BLaER1 treated with 17β-estradiol and CSF1 and Interleukin-3, amounts not matched to agents 10 nM and 100 nM (cell line): ENCODE measurements around the gene ZNF665.
"Not testable (repeated sequence)": the region's sequence is repeated elsewhere in the genome, so short reads cannot be mapped to it uniquely, and the experiment has no call there.

ENCODE experiments used
- H3K27ac ChIP-seq, 11 experiments: shearing (Covaris generic); formaldehyde crosslinking; 2 replicates each; pipeline ENCODE4 v1.8.1; 2022
- H3K27me3 ChIP-seq, 11 experiments: shearing (Covaris generic); formaldehyde crosslinking; 2 replicates each; pipeline ENCODE4 v1.8.1; 2022
- H3K36me3 ChIP-seq, 11 experiments: shearing (Covaris generic); formaldehyde crosslinking; 2 replicates each; pipeline ENCODE4 v1.8.1; 2022
- H3K4me1 ChIP-seq, 10 experiments: shearing (Covaris generic); formaldehyde crosslinking; 2 replicates each; pipeline ENCODE4 v1.8.1; 2022
- H3K4me2 ChIP-seq, 11 experiments: shearing (Covaris generic); formaldehyde crosslinking; 2 replicates each; pipeline ENCODE4 v1.8.1; 2022
- H3K4me3 ChIP-seq, 10 experiments: shearing (Covaris generic); formaldehyde crosslinking; 2 replicates each; pipeline ENCODE4 v1.8.1; 2022
- H3K9ac ChIP-seq, 11 experiments: shearing (Covaris generic); formaldehyde crosslinking; 2 replicates each; pipeline ENCODE4 v1.8.1; 2022
- H3K9me3 ChIP-seq, 11 experiments: shearing (Covaris generic); formaldehyde crosslinking; replicated peaks in 1 of 11; 2 replicates each; pipeline ENCODE4 v1.8.1; 2022
- H4K20me1 ChIP-seq, 11 experiments: shearing (Covaris generic); formaldehyde crosslinking; 2 replicates each; pipeline ENCODE4 v1.8.1; 2022
- Cebpa-rat ChIP-seq, 11 experiments: shearing (Covaris generic); IDR thresholded peaks; 2 replicates each; pipeline ENCODE4 v1.8.1; 2022

ZNF665 gene

DNA sequence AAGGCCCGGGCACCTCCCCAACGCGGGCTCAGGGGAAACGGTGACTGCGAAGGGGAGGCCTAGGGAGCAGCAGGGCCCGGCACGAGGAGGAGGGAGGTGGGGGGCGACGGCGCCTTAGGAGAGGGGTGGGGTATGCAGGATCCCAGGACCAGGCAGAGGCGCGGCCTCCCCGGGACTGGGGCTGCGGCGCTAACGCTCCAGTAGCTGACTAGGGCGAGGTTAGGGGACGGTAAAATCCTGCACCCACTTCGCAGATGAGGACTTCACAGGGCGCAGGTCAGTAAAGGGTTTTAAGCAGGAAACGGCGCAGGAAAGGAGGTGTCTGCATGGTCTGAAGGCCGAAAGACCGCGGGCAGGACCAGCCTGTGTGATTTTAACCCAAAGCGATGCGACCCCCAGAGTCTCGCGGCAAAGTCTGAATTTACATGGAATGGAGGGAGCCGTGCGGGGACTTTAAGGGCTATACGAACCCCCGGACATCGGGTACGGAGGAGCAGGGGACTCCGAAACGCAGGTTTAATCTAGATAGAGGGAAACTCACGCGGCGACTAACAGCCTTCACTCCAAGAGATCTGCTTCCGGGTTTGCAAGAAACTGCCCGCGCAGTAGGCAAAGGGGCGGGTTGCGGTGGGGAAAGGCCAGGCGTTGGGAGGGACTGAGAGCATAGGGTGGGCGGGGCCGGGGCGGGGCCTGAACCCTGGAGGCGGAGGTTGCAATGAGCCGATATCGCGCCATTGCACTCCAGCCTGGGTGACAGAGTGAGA is at the start of gene ZNF665:
ZNF665 (minus strand) TSS at position 588 of the 764 bp plus-strand sequence. CDS start 10,460 bp downstream, outside the sequence.
- Histone ChIP-seq H3K27ac (peak within 1 kb of the TSS; percentile 82 to 95 (median 92)), H3K4me2 (peak within 1 kb of the TSS; percentile 78 to 96 (median 93)), H4K20me1 (no peaks in the 10 kb centered on the region), H3K36me3 (peaks cover 13 to 26% (median 22%) of the 10 kb centered on the region in 11 experiments), H3K27me3 (no peaks in the 10 kb centered on the region), H3K9ac (peak within 1 kb of the TSS; percentile 88 to 96 (median 94)), H3K9me3 (peaks cover 22 to 43% (median 27%) of the 10 kb centered on the region in 11 experiments), H3K4me1 (peaks cover 16 to 36% (median 25%) of the 10 kb centered on the region in 10 experiments; a peak in 19 of 20 replicates), H3K4me3 (peak within 1 kb of the TSS; percentile 74 to 91 (median 84))
- no peak for TF ChIP-seq Cebpa-rat (IDR thresholded peaks at IDR 0.05)

DNA sequence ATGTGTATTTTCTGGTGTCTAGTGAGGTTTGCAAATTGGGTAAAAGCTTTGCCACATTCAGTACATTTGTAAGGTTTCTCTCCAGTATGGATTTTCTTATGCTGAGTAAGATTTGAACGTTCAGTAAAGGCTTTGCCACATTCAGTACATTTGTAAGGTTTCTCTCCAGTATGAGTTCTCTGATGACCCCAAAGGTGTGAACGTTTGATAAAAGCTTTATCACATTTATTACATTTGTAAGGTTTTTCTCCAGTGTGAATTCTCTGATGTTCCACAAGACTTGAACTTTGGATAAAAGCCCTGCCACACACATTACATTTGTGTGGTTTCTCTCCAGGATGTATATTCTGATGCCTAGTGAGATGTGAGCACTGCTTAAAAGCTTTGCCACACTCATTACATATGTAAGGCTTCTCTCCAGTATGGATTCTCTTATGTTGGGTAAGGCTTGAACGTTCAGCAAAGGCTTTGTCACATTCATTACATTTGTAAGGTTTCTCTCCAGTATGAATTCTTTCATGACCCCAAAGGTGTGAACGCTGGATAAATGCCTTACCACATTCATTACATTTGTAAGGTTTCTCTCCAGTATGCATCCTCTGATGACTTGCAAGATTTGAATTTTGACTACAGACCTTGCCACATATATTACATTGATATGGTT is 44.1 kb upstream of the ZNF665 start:
- Histone ChIP-seq H3K4me1 (no peaks in the 10 kb centered on the region), H3K27ac (no peak overlapping the region), H3K9me3 (peaks cover 100% of the 10 kb centered on the region in 11 experiments), H3K9ac (no peak overlapping the region), H3K4me3 (peak overlapping the region in 6 of 10 experiments; percentile 6 to 34 (median 28); a peak in 7 of 20 replicates), H4K20me1 (no peaks in the 10 kb centered on the region), H3K4me2 (no peak overlapping the region), H3K27me3 (no peaks in the 10 kb centered on the region), H3K36me3 (peaks cover 69 to 95% (median 79%) of the 10 kb centered on the region in 11 experiments)
- no peak for TF ChIP-seq Cebpa-rat (IDR thresholded peaks at IDR 0.05)

DNA sequence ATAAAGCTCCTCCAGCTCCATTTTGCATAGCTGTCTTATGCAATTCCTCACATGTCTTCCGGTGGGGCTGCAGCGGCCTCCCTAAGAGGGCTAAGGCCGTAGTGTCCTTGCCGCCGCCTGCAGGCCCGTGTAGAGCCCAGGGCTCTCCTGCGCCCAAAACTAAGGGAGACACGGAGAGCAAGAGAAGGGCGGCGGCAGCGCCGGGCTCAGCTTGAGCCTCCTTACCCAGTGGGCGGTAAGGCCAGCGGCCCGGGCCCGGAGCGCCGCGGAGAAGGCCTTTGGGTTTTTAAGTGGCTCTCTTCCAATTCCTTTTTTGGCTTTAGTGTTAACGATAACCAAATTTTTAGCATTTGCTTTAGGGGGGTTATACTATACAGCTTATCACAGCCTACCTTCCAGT is 31.4 kb upstream of the ZNF665 start:
- Histone ChIP-seq H3K4me2 (no peak overlapping the region), H3K36me3 (peaks cover 0 to 33% (median 20%) of the 10 kb centered on the region in 11 experiments; a peak in 15 of 22 replicates), H3K9ac (no peak overlapping the region), H3K4me3 (peak overlapping the region in 1 of 10 experiments; percentile 11; a peak in 2 of 20 replicates), H3K9me3 (peaks cover 88 to 100% (median 99%) of the 10 kb centered on the region in 11 experiments), H3K27ac (no peak overlapping the region), H4K20me1 (no peaks in the 10 kb centered on the region), H3K4me1 (no peaks in the 10 kb centered on the region), H3K27me3 (no peaks in the 10 kb centered on the region)
- no peak for TF ChIP-seq Cebpa-rat (IDR thresholded peaks at IDR 0.05)

DNA sequence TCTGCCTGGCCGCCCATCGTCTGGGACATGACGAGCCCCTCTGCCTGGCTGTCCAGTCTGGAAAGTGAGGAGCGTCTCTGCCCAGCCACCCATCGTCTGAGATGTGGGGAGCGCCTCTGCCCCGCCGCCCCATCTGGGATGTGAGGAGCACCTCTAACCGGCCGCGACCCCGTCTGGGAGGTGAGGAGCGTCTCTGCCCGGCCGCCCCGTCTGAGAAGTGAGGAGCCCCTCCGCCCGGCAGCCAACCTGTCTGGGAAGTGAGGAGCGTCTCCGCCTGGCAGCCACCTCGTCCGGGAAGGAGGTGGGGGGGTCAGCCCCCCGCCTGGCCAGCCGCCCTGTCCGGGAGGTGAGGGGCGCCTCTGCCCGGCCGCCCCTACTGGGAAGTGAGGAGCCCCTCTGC is 29.6 kb upstream of the ZNF665 start:
- not testable (repeated sequence) for H3K4me3 ChIP-seq, H3K27ac ChIP-seq, H3K27me3 ChIP-seq, H4K20me1 ChIP-seq, H3K9ac ChIP-seq, H3K4me2 ChIP-seq, H3K4me1 ChIP-seq
- Histone ChIP-seq H3K36me3 (peaks cover 0 to 40% (median 18%) of the 10 kb centered on the region in 11 experiments; a peak in 16 of 22 replicates), H3K9me3 (peaks cover 88 to 100% (median 98%) of the 10 kb centered on the region in 11 experiments)

DNA sequence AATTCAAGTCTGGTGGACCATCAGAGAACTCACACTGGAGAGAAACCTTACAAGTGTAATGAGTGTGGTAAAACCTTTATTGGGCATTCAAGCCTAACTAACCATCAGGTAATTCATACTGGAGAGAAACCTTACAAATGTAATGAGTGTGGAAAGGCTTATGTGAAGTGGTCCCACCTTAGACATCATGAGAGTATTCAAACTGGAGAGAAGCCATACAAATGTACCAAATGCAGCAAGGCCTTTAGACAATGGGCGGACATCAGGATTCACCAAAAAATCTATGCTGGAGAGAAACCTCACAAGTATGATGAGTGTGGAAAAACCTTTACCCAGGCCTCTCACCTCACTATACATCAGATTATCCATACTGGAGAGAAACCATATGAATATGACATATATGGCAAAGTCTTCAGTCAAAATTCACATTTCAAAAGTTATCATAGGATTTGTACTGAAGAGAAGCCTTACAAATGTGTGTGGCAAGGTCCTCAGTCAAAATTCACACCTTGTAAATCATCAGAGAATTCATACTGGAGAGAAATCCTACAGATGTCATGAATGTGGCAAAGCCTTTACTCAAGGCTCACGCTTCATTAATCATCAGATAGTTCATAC is 19.7 kb upstream of the ZNF665 start:
- H3K27ac ChIP-seq: no peak overlapping the region
- H3K4me1 ChIP-seq: no peaks in the 10 kb centered on the region
- H3K4me3 ChIP-seq: peak overlapping the region in 5 of 10 experiments; percentile 10 to 40 (median 21); a peak in 6 of 20 replicates
- H3K36me3 ChIP-seq: peaks cover 68 to 98% (median 89%) of the 10 kb centered on the region in 11 experiments
- no peak overlapping the region for H3K4me2 ChIP-seq
- H3K9ac ChIP-seq: no peak overlapping the region
- TF ChIP-seq Cebpa-rat (IDR thresholded peaks at IDR 0.05): no peak
- H3K9me3 ChIP-seq: peaks cover 100% of the 10 kb centered on the region in 11 experiments
- no peaks in the 10 kb centered on the region for H3K27me3 ChIP-seq
- H4K20me1 ChIP-seq: no peaks in the 10 kb centered on the region

DNA sequence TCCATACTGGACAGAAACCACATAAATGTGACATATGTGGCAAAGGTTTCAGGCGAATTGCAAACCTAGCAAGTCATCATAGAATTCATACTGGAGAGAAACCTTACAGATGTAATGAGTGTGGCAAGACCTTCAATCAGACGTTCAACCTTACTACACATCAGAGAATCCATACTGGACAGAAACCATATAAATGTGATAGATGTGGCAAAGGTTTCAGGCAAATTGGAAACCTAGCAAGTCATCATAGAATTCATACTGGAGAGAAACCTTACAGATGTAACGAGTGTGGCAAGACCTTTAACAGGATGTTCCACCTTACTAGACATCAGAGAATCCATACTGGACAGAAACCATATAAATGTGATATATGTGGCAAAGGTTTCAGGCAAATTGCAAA is 18.4 kb upstream of the ZNF665 start:
- Histone ChIP-seq H3K36me3 (peaks cover 78 to 99% (median 97%) of the 10 kb centered on the region in 11 experiments), H3K9me3 (peaks cover 99 to 100% (median 100%) of the 10 kb centered on the region in 11 experiments)
- not testable (repeated sequence) for H3K4me2 ChIP-seq

DNA sequence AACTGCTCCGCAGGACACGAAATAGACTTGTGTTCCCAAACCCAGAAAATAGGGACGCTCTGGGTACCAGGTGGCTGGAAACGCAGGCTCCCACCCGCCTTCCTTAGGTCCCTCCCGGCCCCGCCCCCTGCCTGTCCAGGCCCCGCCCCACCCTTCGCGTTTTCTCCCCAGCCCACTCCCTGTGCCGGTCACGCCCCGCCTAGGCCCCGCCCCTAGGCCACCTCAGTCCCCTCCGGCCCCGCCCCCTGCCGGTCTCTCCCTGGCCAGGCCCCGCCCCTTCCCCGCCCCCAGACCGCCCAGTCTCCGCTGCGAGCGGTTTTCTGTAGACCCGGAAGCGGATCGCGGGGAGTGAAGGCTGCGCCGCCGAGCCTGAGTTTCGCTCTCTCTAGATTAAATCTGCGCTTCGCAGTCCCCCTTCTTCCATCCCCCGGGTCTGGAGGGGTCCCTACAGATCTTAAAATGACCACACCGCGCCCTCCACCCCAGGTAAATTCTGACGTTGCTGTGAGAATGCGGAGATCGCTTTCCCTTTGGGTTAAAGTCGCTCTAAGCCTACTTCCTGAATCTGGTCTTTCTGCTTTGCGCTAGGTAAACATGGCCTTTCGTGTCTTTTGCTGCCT is 3.7 kb upstream of the ZNF665 start:
- Histone ChIP-seq H3K27ac (peak overlapping the region; percentile 83 to 98 (median 94)), H3K9me3 (peaks cover 45 to 54% (median 47%) of the 10 kb centered on the region in 11 experiments), H3K27me3 (no peaks in the 10 kb centered on the region), H4K20me1 (no peaks in the 10 kb centered on the region), H3K4me3 (peak overlapping the region; percentile 67 to 86 (median 77)), H3K4me2 (peak overlapping the region; percentile 56 to 94 (median 72); a peak in 21 of 22 replicates), H3K36me3 (peaks cover 26 to 44% (median 40%) of the 10 kb centered on the region in 11 experiments), H3K4me1 (peaks cover 14 to 36% (median 17%) of the 10 kb centered on the region in 10 experiments; a peak in 19 of 20 replicates), H3K9ac (peak overlapping the region; percentile 86 to 98 (median 95))
- TF ChIP-seq Cebpa-rat (IDR thresholded peaks at IDR 0.05): no peak

More for the DNA sequence above, 18.4 kb upstream of the ZNF665 start:
- H3K27ac ChIP-seq, H3K4me1 ChIP-seq, H3K27me3 ChIP-seq, H4K20me1 ChIP-seq, H3K9ac ChIP-seq: not testable (repeated sequence)
- peak overlapping the region in 3 of 10 experiments; percentile 12 to 53 (median 28); a peak in 3 of 20 replicates for H3K4me3 ChIP-seq

DNA sequence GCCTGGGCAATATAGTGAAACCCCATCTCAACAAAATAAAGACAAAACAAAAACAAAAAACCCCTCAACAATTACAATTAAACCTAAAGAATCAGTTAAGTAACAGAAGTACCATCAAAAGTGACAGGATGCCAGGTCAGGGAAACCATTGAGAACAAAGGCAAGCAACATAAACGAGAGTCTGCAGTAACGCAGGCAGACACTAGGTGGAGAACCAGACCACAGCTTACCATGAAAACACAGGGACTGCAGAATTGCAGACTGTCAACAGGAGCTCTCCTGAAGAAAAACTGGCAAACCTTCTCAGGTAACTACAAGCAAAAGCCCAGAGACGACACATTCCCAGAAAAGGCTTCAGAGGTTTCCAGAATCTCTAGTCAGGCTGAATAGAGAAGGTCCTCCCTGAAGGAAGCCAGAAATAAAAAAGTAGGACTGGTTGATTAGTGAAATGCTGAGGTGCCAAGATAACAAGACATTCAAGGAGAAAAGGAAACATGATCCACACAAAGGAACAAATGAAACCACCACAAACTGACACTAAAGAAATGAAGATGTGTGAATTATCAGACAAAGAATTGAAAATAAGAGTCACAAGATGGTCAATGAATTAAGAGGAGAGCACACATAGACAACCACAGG is 2.2 kb upstream of the ZNF665 start:
- no peak overlapping the region for H3K27ac ChIP-seq
- no peaks in the 10 kb centered on the region for H4K20me1 ChIP-seq
- H3K9me3 ChIP-seq: peaks cover 39 to 54% (median 43%) of the 10 kb centered on the region in 11 experiments
- no peak overlapping the region for H3K4me3 ChIP-seq
- H3K4me1 ChIP-seq: peaks cover 16 to 38% (median 20%) of the 10 kb centered on the region in 10 experiments; a peak in 19 of 20 replicates
- no peak overlapping the region for H3K4me2 ChIP-seq
- no peak for TF ChIP-seq Cebpa-rat (IDR thresholded peaks at IDR 0.05)
- no peak overlapping the region for H3K9ac ChIP-seq
- no peaks in the 10 kb centered on the region for H3K27me3 ChIP-seq
- H3K36me3 ChIP-seq: peaks cover 24 to 42% (median 37%) of the 10 kb centered on the region in 11 experiments
